ENCODE measurements around the gene DOCK10. TPM values are rescaled to one million over a fixed set of nuclear protein-coding genes. Genes with fewer than 3 reads are reported as not detected.
"Not testable (repeated sequence)": the region's sequence is repeated elsewhere in the genome, so short reads cannot be mapped to it uniquely, and the experiment has no call there.

Gene DOCK10
- total RNA-seq, 1 donor from 2014 or later, result 15.1 TPM

- Histone ChIP-seq H3K9me3 (ENCODE audit: control insufficient read depth in 3 of 3, low read length in 3 of 3) (no peaks in the 10 kb centered on the region), H3K4me1 (ENCODE audit: control insufficient read depth in 3 of 3, insufficient read depth in 3 of 3, low read length in 3 of 3) (peaks cover 3 to 15% (median 10%) of the 10 kb centered on the region in 3 donors), H3K4me3 (ENCODE audit: low read length in 3 of 3) (no peak overlapping the region), H3K27me3 (ENCODE audit: control insufficient read depth in 3 of 3, insufficient read depth in 3 of 3, low read length in 3 of 3) (no peaks in the 10 kb centered on the region), H3K9ac (ENCODE audit: low read depth in 1 of 3, low read length in 3 of 3) (no peak overlapping the region), H3K36me3 (ENCODE audit: control insufficient read depth in 3 of 3, insufficient read depth in 3 of 3, low read length in 3 of 3) (peaks cover 0 to 3% (median 0%) of the 10 kb centered on the region in 3 donors), H3K27ac (ENCODE audit: low read depth, low read length) (no peak overlapping the region)
Observed at GRCh38 chr2:224927646-224928173, 114.6 kb downstream of the DOCK10 start.

GRCh38 chr2:224927011-224927410 is 115.3 kb downstream of the DOCK10 start:
- peaks cover 0 to 3% (median 0%) of the 10 kb centered on the region in 3 donors for H3K36me3 ChIP-seq (ENCODE audit: control insufficient read depth in 3 of 3, insufficient read depth in 3 of 3, low read length in 3 of 3)
- H3K9ac ChIP-seq (ENCODE audit: low read depth in 1 of 3, low read length in 3 of 3), result no peak overlapping the region
- H3K27me3 ChIP-seq (ENCODE audit: control insufficient read depth in 3 of 3, insufficient read depth in 3 of 3, low read length in 3 of 3), result no peaks in the 10 kb centered on the region
- H3K4me1 ChIP-seq (ENCODE audit: control insufficient read depth in 3 of 3, insufficient read depth in 3 of 3, low read length in 3 of 3), result peaks cover 3 to 10% (median 10%) of the 10 kb centered on the region in 3 donors
- H3K9me3 ChIP-seq (ENCODE audit: control insufficient read depth in 3 of 3, low read length in 3 of 3), result no peaks in the 10 kb centered on the region
- no peak overlapping the region for H3K4me3 ChIP-seq (ENCODE audit: low read length in 3 of 3)
- H3K27ac ChIP-seq (ENCODE audit: low read depth, low read length), result no peak overlapping the region

GRCh38 chr2:224925810-224926100 is 116.5 kb downstream of the DOCK10 start:
- Histone ChIP-seq H3K9me3 (ENCODE audit: control insufficient read depth in 3 of 3, low read length in 3 of 3) (no peaks in the 10 kb centered on the region), H3K27me3 (ENCODE audit: control insufficient read depth in 3 of 3, insufficient read depth in 3 of 3, low read length in 3 of 3) (no peaks in the 10 kb centered on the region), H3K4me3 (ENCODE audit: low read length in 3 of 3) (no peak overlapping the region), H3K9ac (ENCODE audit: low read depth in 1 of 3, low read length in 3 of 3) (no peak overlapping the region), H3K4me1 (ENCODE audit: control insufficient read depth in 3 of 3, insufficient read depth in 3 of 3, low read length in 3 of 3) (peaks cover 0 to 4% (median 3%) of the 10 kb centered on the region in 3 donors), H3K36me3 (ENCODE audit: control insufficient read depth in 3 of 3, insufficient read depth in 3 of 3, low read length in 3 of 3) (peaks cover 0 to 3% (median 0%) of the 10 kb centered on the region in 3 donors), H3K27ac (ENCODE audit: low read depth, low read length) (no peak overlapping the region)

DNA sequence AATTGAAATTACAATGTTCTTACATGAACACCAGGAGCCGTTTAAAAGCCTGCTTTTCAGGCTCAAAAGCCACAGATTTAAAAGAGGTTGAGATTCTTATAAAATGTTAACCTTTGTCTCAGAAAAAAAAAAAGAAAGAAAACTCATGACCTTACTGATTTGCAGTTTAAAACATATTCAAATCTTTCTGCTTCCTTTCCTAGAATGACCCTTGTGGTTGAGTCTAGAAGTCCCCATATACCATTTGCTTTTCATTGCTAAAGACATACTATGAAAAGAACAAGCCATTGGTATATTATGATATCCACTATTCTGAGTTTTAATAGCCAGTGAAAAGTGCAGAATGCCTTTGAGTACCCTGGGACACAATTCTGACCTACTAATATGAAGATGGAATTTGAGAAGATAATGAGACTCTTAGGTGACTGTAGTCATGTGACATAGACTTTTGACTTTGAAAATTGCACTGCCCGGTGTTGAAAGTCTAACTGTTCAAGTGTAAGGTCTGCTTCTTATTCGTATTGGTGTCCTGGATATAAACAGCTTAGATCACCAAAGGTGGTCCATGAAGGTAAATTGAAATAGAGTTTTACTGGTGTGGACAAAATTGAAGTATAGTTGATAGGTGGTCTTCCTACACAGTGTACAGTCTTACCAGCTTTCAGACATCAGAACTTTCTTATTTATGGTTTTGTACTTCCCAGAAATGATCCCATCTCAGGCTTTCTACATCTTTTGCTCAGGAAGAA is 117.0 kb downstream of the DOCK10 start:
- Histone ChIP-seq H3K27ac (ENCODE audit: low read depth, low read length) (no peak overlapping the region), H3K27me3 (ENCODE audit: control insufficient read depth in 3 of 3, insufficient read depth in 3 of 3, low read length in 3 of 3) (no peaks in the 10 kb centered on the region), H3K9ac (ENCODE audit: low read depth in 1 of 3, low read length in 3 of 3) (no peak overlapping the region), H3K36me3 (ENCODE audit: control insufficient read depth in 3 of 3, insufficient read depth in 3 of 3, low read length in 3 of 3) (peaks cover 0 to 3% (median 0%) of the 10 kb centered on the region in 3 donors), H3K4me1 (ENCODE audit: control insufficient read depth in 3 of 3, insufficient read depth in 3 of 3, low read length in 3 of 3) (peaks cover 0 to 4% (median 3%) of the 10 kb centered on the region in 3 donors), H3K4me3 (ENCODE audit: low read length in 3 of 3) (no peak overlapping the region), H3K9me3 (ENCODE audit: control insufficient read depth in 3 of 3, low read length in 3 of 3) (no peaks in the 10 kb centered on the region)

GRCh38 chr2:224924631-224925030 is 117.6 kb downstream of the DOCK10 start:
- no peak overlapping the region for H3K27ac ChIP-seq (ENCODE audit: low read depth, low read length)
- H3K27me3 ChIP-seq (ENCODE audit: control insufficient read depth in 3 of 3, insufficient read depth in 3 of 3, low read length in 3 of 3), result no peaks in the 10 kb centered on the region
- H3K36me3 ChIP-seq (ENCODE audit: control insufficient read depth in 3 of 3, insufficient read depth in 3 of 3, low read length in 3 of 3), result peaks cover 0 to 3% (median 0%) of the 10 kb centered on the region in 3 donors
- H3K9ac ChIP-seq (ENCODE audit: low read depth in 1 of 3, low read length in 3 of 3), result no peak overlapping the region
- H3K9me3 ChIP-seq (ENCODE audit: control insufficient read depth in 3 of 3, low read length in 3 of 3), result no peaks in the 10 kb centered on the region
- H3K4me3 ChIP-seq (ENCODE audit: low read length in 3 of 3), result no peak overlapping the region
- H3K4me1 ChIP-seq (ENCODE audit: control insufficient read depth in 3 of 3, insufficient read depth in 3 of 3, low read length in 3 of 3), result peaks cover 0 to 4% (median 3%) of the 10 kb centered on the region in 3 donors

GRCh38 chr2:224922142-224922727 is 120.0 kb downstream of the DOCK10 start:
- H3K4me3 ChIP-seq (ENCODE audit: low read length in 3 of 3), result no peak overlapping the region
- no peak overlapping the region for H3K9ac ChIP-seq (ENCODE audit: low read depth in 1 of 3, low read length in 3 of 3)
- H3K4me1 ChIP-seq (ENCODE audit: control insufficient read depth in 3 of 3, insufficient read depth in 3 of 3, low read length in 3 of 3), result no peaks in the 10 kb centered on the region
- H3K27ac ChIP-seq (ENCODE audit: low read depth, low read length), result no peak overlapping the region
- no peaks in the 10 kb centered on the region for H3K27me3 ChIP-seq (ENCODE audit: control insufficient read depth in 3 of 3, insufficient read depth in 3 of 3, low read length in 3 of 3)
- no peaks in the 10 kb centered on the region for H3K36me3 ChIP-seq (ENCODE audit: control insufficient read depth in 3 of 3, insufficient read depth in 3 of 3, low read length in 3 of 3)
- H3K9me3 ChIP-seq (ENCODE audit: control insufficient read depth in 3 of 3, low read length in 3 of 3), result no peaks in the 10 kb centered on the region

DNA sequence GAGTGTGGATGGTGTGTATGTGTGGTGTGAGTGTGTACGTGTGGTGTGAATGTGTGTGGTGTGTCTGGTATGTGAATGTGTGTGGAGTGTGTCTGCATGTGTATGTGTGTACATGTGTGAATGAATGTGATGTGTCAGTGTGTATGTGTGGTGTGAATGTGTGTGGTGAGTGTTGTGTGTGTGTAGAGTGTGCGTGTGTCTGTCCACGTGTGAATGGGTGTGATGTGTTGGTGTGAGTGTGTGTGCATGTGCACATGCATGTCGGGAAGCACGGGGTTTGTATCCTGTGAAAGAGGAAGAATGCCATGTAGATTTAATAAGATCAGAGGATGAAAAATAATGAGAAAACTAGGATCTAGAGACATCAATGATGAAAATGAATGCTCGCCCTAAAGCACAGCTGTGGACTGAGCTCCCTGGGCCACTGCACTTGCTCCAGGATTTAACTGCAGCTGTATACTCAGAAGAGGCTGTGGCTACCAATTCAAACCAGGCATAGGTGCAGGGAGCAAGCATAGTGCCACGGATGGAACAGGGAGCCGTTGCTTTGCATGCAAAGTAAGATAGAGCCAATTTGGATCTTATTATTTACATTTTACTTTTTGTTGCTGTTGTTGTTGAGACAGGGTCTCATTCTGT is 122.7 kb downstream of the DOCK10 start:
- Histone ChIP-seq H3K27me3 (ENCODE audit: control insufficient read depth in 3 of 3, insufficient read depth in 3 of 3, low read length in 3 of 3) (no peaks in the 10 kb centered on the region), H3K9me3 (ENCODE audit: control insufficient read depth in 3 of 3, low read length in 3 of 3) (no peaks in the 10 kb centered on the region), H3K36me3 (ENCODE audit: control insufficient read depth in 3 of 3, insufficient read depth in 3 of 3, low read length in 3 of 3) (no peaks in the 10 kb centered on the region), H3K4me1 (ENCODE audit: control insufficient read depth in 3 of 3, insufficient read depth in 3 of 3, low read length in 3 of 3) (peaks cover 0 to 6% (median 0%) of the 10 kb centered on the region in 3 donors), H3K4me3 (ENCODE audit: low read length in 3 of 3) (no peak overlapping the region), H3K9ac (ENCODE audit: low read depth in 1 of 3, low read length in 3 of 3) (no peak overlapping the region), H3K27ac (ENCODE audit: low read depth, low read length) (no peak overlapping the region)

GRCh38 chr2:224918626-224919471 is 123.4 kb downstream of the DOCK10 start:
- H3K4me1 ChIP-seq (ENCODE audit: control insufficient read depth in 3 of 3, insufficient read depth in 3 of 3, low read length in 3 of 3), result peaks cover 0 to 6% (median 0%) of the 10 kb centered on the region in 3 donors
- H3K36me3 ChIP-seq (ENCODE audit: control insufficient read depth in 3 of 3, insufficient read depth in 3 of 3, low read length in 3 of 3), result no peaks in the 10 kb centered on the region
- no peak overlapping the region for H3K9ac ChIP-seq (ENCODE audit: low read depth in 1 of 3, low read length in 3 of 3)
- H3K9me3 ChIP-seq (ENCODE audit: control insufficient read depth in 3 of 3, low read length in 3 of 3), result no peaks in the 10 kb centered on the region
- no peak overlapping the region for H3K4me3 ChIP-seq (ENCODE audit: low read length in 3 of 3)
- no peak overlapping the region for H3K27ac ChIP-seq (ENCODE audit: low read depth, low read length)
- H3K27me3 ChIP-seq (ENCODE audit: control insufficient read depth in 3 of 3, insufficient read depth in 3 of 3, low read length in 3 of 3), result no peaks in the 10 kb centered on the region

DNA sequence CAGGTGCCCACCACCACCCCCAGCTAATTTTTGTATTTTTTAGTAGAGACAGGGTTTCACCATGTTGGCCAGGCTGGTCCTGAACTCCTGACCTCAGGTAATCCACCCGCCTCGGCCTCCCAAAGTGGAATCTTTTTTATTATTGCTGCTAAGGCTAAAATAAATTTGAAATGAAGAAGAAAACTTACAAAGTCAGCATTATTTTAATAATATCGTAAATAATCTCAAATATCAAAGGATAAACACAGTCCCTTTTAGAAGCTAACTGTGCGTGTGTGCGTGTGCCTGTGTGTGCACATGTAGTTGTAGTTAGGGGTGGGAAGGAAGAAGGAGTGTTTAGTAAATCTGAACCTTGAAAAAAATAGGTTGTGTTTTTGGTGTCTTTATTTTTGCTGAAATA is 125.0 kb downstream of the DOCK10 start:
- H3K9me3 ChIP-seq (ENCODE audit: control insufficient read depth in 3 of 3, low read length in 3 of 3); H3K4me1 ChIP-seq (ENCODE audit: control insufficient read depth in 3 of 3, insufficient read depth in 3 of 3, low read length in 3 of 3); H3K36me3 ChIP-seq (ENCODE audit: control insufficient read depth in 3 of 3, insufficient read depth in 3 of 3, low read length in 3 of 3); H3K27ac ChIP-seq (ENCODE audit: low read depth, low read length); H3K4me3 ChIP-seq (ENCODE audit: low read length in 3 of 3); H3K9ac ChIP-seq (ENCODE audit: low read depth in 1 of 3, low read length in 3 of 3); H3K27me3 ChIP-seq (ENCODE audit: control insufficient read depth in 3 of 3, insufficient read depth in 3 of 3, low read length in 3 of 3): not testable (repeated sequence)

All from skeletal muscle tissue (tissue), 4 donors.